H1 (cell line): ENCODE results near the gene MTCL3. TPM values are rescaled to one million over a fixed set of nuclear protein-coding genes. Genes with fewer than 3 reads are reported as not detected.

ENCODE experiments used
- polyA plus RNA-seq, 7 experiments: library from polyadenylated mRNA; depleted of rRNA in 3 of 7; stranded (reverse) in 5 of 7; unstranded in 2 of 7; fragments of >200 nt in 5 of 7; fragments of 200-250 nt in 2 of 7; gene quantifications; 1 replicate in 5 of 7; 2 replicates in 1 of 7; 4 replicates in 1 of 7; pipeline versions ENCODE4 v1.2.1 to v1.2.3, GENCODE V29; 2011 to 2013; ENCODE audit warnings: missing spikeins in 2 of 7, mixed read lengths in 2 of 7
- small RNA-seq: library from polyadenylated mRNA; stranded (forward); fragments of <200 nt; extraction: miRNeasy Mini kit (QIAGEN cat#:217004); gene quantifications from one replicate; pipeline ENCODE3, GENCODE V24; 2013; ENCODE audit not compliant: insufficient read depth
- total RNA-seq: library from RNA; stranded (reverse); fragmentation: NEBNext Ultra II Directional; extraction: Animal tissue kit (Norgen Biotek cat#: 25700); gene quantifications from 2 replicates; pipeline ENCODE4 v1.2.1, GENCODE V29; 2021

The MTCL3 gene

Small RNAs within 50 kb of the gene (small RNA-seq; reads per million reads assigned to genes)
- not detected for gene KIAA0408

Other genes starting within 250 kb of the MTCL3 start
- 60.5 and 64.8 TPM in 2 replicates for gene ECHDC1, start 175.7 kb downstream of the MTCL3 start, total RNA-seq
- gene ECHDC1, start 175.7 kb downstream of the MTCL3 start, polyA plus RNA-seq (2011; rRNA removed): 6.6 and 11.3 TPM in 2 replicates
- gene KIAA0408, start 59.9 kb downstream of the MTCL3 start, total RNA-seq: 9.2 and 10.8 TPM in 2 replicates
- gene KIAA0408, start 59.9 kb downstream of the MTCL3 start, polyA plus RNA-seq (2011; rRNA removed): 0.96 and 3.3 TPM in 2 replicates
- gene C6orf58, start 57.8 kb upstream of the MTCL3 start, total RNA-seq: not detected in 2 replicates
- not detected in 2 replicates for gene C6orf58, start 57.8 kb upstream of the MTCL3 start, polyA plus RNA-seq (2011; rRNA removed)